Dermis microvascular lymphatic vessel endothelial cell (primary cell): ENCODE measurements around the gene MYD88. TPM values are rescaled to one million over a fixed set of nuclear protein-coding genes. Genes with fewer than 3 reads are reported as not detected.
A peak's percentile ranks its signal among the peaks of the same experiment; 100 is the strongest.
"Not testable (repeated sequence)": the region's sequence is repeated elsewhere in the genome, so short reads cannot be mapped to it uniquely, and the experiment has no call there.

Experiments used
- DNase-seq, 2 donors: peaks; one replicate each; pipeline versions ENCODE4 v3.0.0 to v3.0.0-alpha.2; 2010; ENCODE audit warnings: low read depth in 2 of 2
- total RNA-seq: library from RNA; depleted of rRNA; stranded (reverse); fragments of >200 nt; gene quantifications from 2 replicates; pipeline ENCODE4 v1.2.1, GENCODE V29; 2014

Gene MYD88
- total RNA-seq, 1 donor from 2014 or later = 17.5 TPM

- DNase-seq = no peak
Observed at GRCh38 chr3:38141173-38141951, 2.9 kb downstream of the MYD88 start.

GRCh38 chr3:38141952-38142273 is 3.5 kb downstream of the MYD88 start:
- no peak for DNase-seq

GRCh38 chr3:38142959-38143358 is 4.5 kb downstream of the MYD88 start:
- DNase-seq = no peak

GRCh38 chr3:38143511-38143910 is 5.0 kb downstream of the MYD88 start:
- no peak for DNase-seq

- no peak for DNase-seq
Observed at GRCh38 chr3:38146504-38146903, 8.0 kb downstream of the MYD88 start.

GRCh38 chr3:38147421-38147820 is 9.0 kb downstream of the MYD88 start:
- DNase-seq = no peak

GRCh38 chr3:38148311-38148882 is 9.9 kb downstream of the MYD88 start:
- DNase-seq = no peak

GRCh38 chr3:38149708-38150107 is 11.2 kb downstream of the MYD88 start:
- no peak for DNase-seq

GRCh38 chr3:38150780-38151528 is 12.5 kb downstream of the MYD88 start:
- no peak for DNase-seq

- DNase-seq = no peak
Observed at GRCh38 chr3:38151667-38152265, 13.3 kb downstream of the MYD88 start.

GRCh38 chr3:38152609-38153008 is 14.1 kb downstream of the MYD88 start:
- DNase-seq = no peak

- no peak for DNase-seq
Observed at GRCh38 chr3:38153221-38153620, 14.8 kb downstream of the MYD88 start.

- DNase-seq = peak; percentile 45 to 57
Observed at GRCh38 chr3:38154033-38154494, 15.6 kb downstream of the MYD88 start.

- DNase-seq = no peak
Observed at GRCh38 chr3:38154625-38155255, 16.3 kb downstream of the MYD88 start.

- DNase-seq = no peak
Observed at GRCh38 chr3:38155825-38156224, 17.4 kb downstream of the MYD88 start.

GRCh38 chr3:38157117-38157516 is 18.7 kb downstream of the MYD88 start:
- DNase-seq = no peak

GRCh38 chr3:38157595-38157994 is 19.1 kb downstream of the MYD88 start:
- no peak for DNase-seq

- DNase-seq = no peak
Observed at GRCh38 chr3:38158472-38158871, 20.0 kb downstream of the MYD88 start.

GRCh38 chr3:38160704-38161103 is 22.2 kb downstream of the MYD88 start:
- DNase-seq = not testable (repeated sequence)

- peak in 1 of 2 donors; percentile 10 for DNase-seq
Observed at GRCh38 chr3:38163117-38163840, 24.8 kb downstream of the MYD88 start.
